GM12878 (cell line): ENCODE data around the gene PLPP1. TPM values are rescaled to one million over a fixed set of nuclear protein-coding genes. Genes with fewer than 3 reads are reported as not detected.

Source experiments
- ATAC-seq: fragments of 200-7000 bp; cut with Tn5 transposase; 3 replicates; pipeline ENCODE4 v1.9.1; 2020; ENCODE audit warnings: mild to moderate bottlenecking, moderate library complexity
- BruUV-seq: library from RNA; stranded (reverse); fragments of 400-500 nt; replicated peaks from 2 replicates; lab custom pipeline; 2021; lab: Mats Ljungman, UMichigan
- CTCF ChIA-PET: fragments of 300-600 bp; sonication (Branson Sonifier 250); formaldehyde crosslinking; extraction: SDS; loops from one replicate; lab custom pipeline; 2021; ENCODE audit warnings: inconsistent platforms; lab: Yijun Ruan, JAX
- POLR2A ChIA-PET: fragments of 350-600 bp; formaldehyde crosslinking; extraction: SDS; loops from one replicate; lab custom pipeline; 2021; ENCODE audit warnings: inconsistent platforms; lab: Charles Lee
- RAD21 ChIA-PET: fragments of 300-600 bp; sonication (Branson Sonifier 250); formaldehyde crosslinking; loops from one replicate; lab custom pipeline; 2023; ENCODE audit warnings: antibody characterized with exemption; ENCODE audit not compliant: unreplicated experiment; lab: Charles Lee
- SMC1A ChIA-PET: fragments of 300-600 bp; sonication (Branson Sonifier 250); formaldehyde crosslinking; loops from one replicate; lab custom pipeline; 2023; ENCODE audit not compliant: unreplicated experiment, uncharacterized antibody; lab: Charles Lee
- DNase-seq: peaks from one replicate; pipeline ENCODE4 v3.0.0-alpha.2; 2011; ENCODE audit warnings: low read depth, low spot score
- FAIRE-seq: peaks from 3 replicates; lab custom pipeline; 2011; peaks lifted over from hg19 to GRCh38; lab: Jason Lieb, UNC
- H2AFZ ChIP-seq: 2 replicates; pipeline ENCODE4 v1.6.0; 2011; ENCODE audit warnings: low read depth, low read length, control low read depth; ENCODE audit not compliant: control insufficient read depth
- H3K27ac ChIP-seq: 2 replicates; pipeline ENCODE4 v1.5.1; 2011; ENCODE audit warnings: control low read depth; ENCODE audit not compliant: control insufficient read depth, insufficient read depth
- H3K27me3 ChIP-seq, 2 experiments: replicated peaks in 1 of 2; 2 replicates each; pipeline versions ENCODE4 v1.6.0 to v1.6.1; 2011; ENCODE audit warnings: low read length in 1 of 2; ENCODE audit not compliant: control insufficient read depth in 2 of 2, insufficient read depth in 2 of 2
- H3K36me3 ChIP-seq, 2 experiments: 2 replicates each; pipeline ENCODE4 v1.5.1; 2011; ENCODE audit warnings: low read length in 1 of 2; ENCODE audit not compliant: control insufficient read depth in 2 of 2, insufficient read depth in 2 of 2
- H3K4me1 ChIP-seq: 2 replicates; pipeline ENCODE4 v1.6.1; 2011; ENCODE audit warnings: mild to moderate bottlenecking, low read length, moderate library complexity, mixed read lengths; ENCODE audit not compliant: control insufficient read depth, insufficient read depth
- H3K4me2 ChIP-seq: 2 replicates; pipeline ENCODE4 v1.6.0; 2011; ENCODE audit warnings: control low read depth; ENCODE audit not compliant: control insufficient read depth, insufficient read depth
- H3K4me3 ChIP-seq: fragments of 200-600 bp; sonication (generic); 2 replicates; pipeline ENCODE4 v1.5.1; 2016
- H3K79me2 ChIP-seq: 2 replicates; pipeline ENCODE4 v1.6.0; 2011; ENCODE audit warnings: low read length; ENCODE audit not compliant: control insufficient read depth, insufficient read depth
- H3K9ac ChIP-seq: 2 replicates; pipeline ENCODE4 v1.8.0; 2011; ENCODE audit warnings: low read length, control low read depth, mixed read lengths; ENCODE audit not compliant: control insufficient read depth, insufficient read depth
- H3K9me3 ChIP-seq: replicated peaks from 3 replicates; pipeline ENCODE4 v1.5.1; 2011; ENCODE audit warnings: mild to moderate bottlenecking, low read length; ENCODE audit not compliant: control insufficient read depth, insufficient read depth
- H4K20me1 ChIP-seq: 2 replicates; pipeline ENCODE4 v1.6.0; 2011; ENCODE audit not compliant: control insufficient read depth, insufficient read depth
- BCLAF1 ChIP-seq: fragments of 450-650 bp; IDR thresholded peaks from 2 replicates; pipeline ENCODE4 v1.6.1; 2017; ENCODE audit warnings: antibody characterized with exemption, mild to moderate bottlenecking, moderate library complexity
- BHLHE40 ChIP-seq, 2 experiments: fragments of 450-650 bp in 1 of 2; IDR thresholded peaks; 2 replicates each; pipeline ENCODE4 v1.6.1; 2011 to 2017; ENCODE audit warnings: low read depth in 2 of 2, borderline replicate concordance in 1 of 2, improper control_type of control experiment in 1 of 2, low read length in 1 of 2, mild to moderate bottlenecking in 1 of 2
- FOXK2 ChIP-seq: fragments of 450-650 bp; IDR thresholded peaks from 2 replicates; pipeline ENCODE4 v1.6.1; 2017; ENCODE audit warnings: mild to moderate bottlenecking, moderate library complexity
- HDAC2 ChIP-seq: fragments of 200-600 bp; sonication (generic); IDR thresholded peaks from 2 replicates; pipeline ENCODE4 v1.6.1; 2017
- IRF3 ChIP-seq: fragments of 450-650 bp; IDR thresholded peaks from 2 replicates; pipeline ENCODE4 v1.6.1; 2014; ENCODE audit warnings: mild to moderate bottlenecking
- JUNB ChIP-seq: IDR thresholded peaks from 2 replicates; pipeline ENCODE4 v1.6.1; 2016; ENCODE audit warnings: antibody characterized with exemption, mild to moderate bottlenecking
- SMC3 ChIP-seq: IDR thresholded peaks from 2 replicates; pipeline ENCODE4 v1.6.1; 2011; ENCODE audit warnings: low read length, improper control_type of control experiment, borderline replicate concordance
- SUZ12 ChIP-seq: fragments of 200-600 bp; sonication (generic); IDR thresholded peaks from one replicate; pipeline ENCODE4 v1.6.1; 2018; ENCODE audit warnings: antibody characterized with exemption, mild to moderate bottlenecking; ENCODE audit not compliant: unreplicated experiment
- USF1 ChIP-seq: IDR thresholded peaks from 2 replicates; pipeline ENCODE4 v1.6.1; 2011; ENCODE audit warnings: borderline replicate concordance, low read depth, mild to moderate bottlenecking, moderate library complexity, mixed read lengths, low read length; ENCODE audit not compliant: insufficient read depth; ENCODE audit errors: extremely low read length
- ZNF274 ChIP-seq: IDR thresholded peaks from one replicate; pipeline ENCODE4 v1.8.0; 2011; ENCODE audit not compliant: insufficient read length, insufficient read depth
- WGBS: methylation state at CpG from one replicate; pipeline ENCODE4 v1.1.6; 2016; ENCODE audit warnings: low lambda C conversion rate; ENCODE audit not compliant: insufficient replicate concordance, insufficient coverage; ENCODE audit errors: missing lambda C conversion rate; 5-methylcytosine and 5-hydroxymethylcytosine counted together
- in situ Hi-C: fragments of 300-500 bp; cut with MboI; formaldehyde crosslinking; loops from 9 replicates; pipeline ENCODE4 v1.14.3; 2018; ENCODE audit warnings: mixed read lengths
- intact Hi-C: fragments of 100-400 bp; cut with micrococcal nuclease; formaldehyde crosslinking; loops from one replicate; pipeline ENCODE4 v1.14.2; 2022; ENCODE audit not compliant: unreplicated experiment
- polyA plus RNA-seq, 11 experiments: library from polyadenylated mRNA; depleted of rRNA in 4 of 11; unstranded in 6 of 11; stranded (reverse) in 5 of 11; fragments of >200 nt; fragmentation: Nextera tagmentation in 4 of 11; fragmentation: Illumina TruSeq in 1 of 11; extraction: Ambion mirVana in 4 of 11; extraction: Trizol in 1 of 11; gene quantifications; 1 replicate in 1 of 11; 2 replicates in 10 of 11; pipeline versions ENCODE4 v1.2.1 to v1.2.3, GENCODE V29; 2011 to 2016; ENCODE audit warnings: inconsistent platforms in 2 of 11, missing spikeins in 2 of 11, low read depth in 1 of 11
- total RNA-seq, 4 experiments: library from RNA; depleted of rRNA in 3 of 4; stranded (reverse); fragments of >200 nt in 3 of 4; fragmentation: Illumina TruSeq in 1 of 4; extraction: Trizol in 1 of 4; gene quantifications; 2 replicates each; pipeline versions ENCODE4 v1.2.1 to v1.2.3, GENCODE V29; 2013 to 2021
- TF ChIP-seq, protein P1 (sequence below): fragments of 450-650 bp; IDR thresholded peaks from 2 replicates; pipeline ENCODE4 v1.6.1; 2017; ENCODE audit warnings: mild to moderate bottlenecking, moderate library complexity
- TF ChIP-seq, protein P2 (sequence below): fragments of 450-650 bp; IDR thresholded peaks from 2 replicates; pipeline ENCODE4 v1.6.1; 2016; ENCODE audit warnings: mild to moderate bottlenecking

Gene PLPP1
- total and polyA plus RNA-seq, 10 of the 15 experiments (the other 5 are each of a cell fraction or from before 2014, with no cell fraction given): 3.0 to 11.3 (median 8.1) TPM

DNA sequence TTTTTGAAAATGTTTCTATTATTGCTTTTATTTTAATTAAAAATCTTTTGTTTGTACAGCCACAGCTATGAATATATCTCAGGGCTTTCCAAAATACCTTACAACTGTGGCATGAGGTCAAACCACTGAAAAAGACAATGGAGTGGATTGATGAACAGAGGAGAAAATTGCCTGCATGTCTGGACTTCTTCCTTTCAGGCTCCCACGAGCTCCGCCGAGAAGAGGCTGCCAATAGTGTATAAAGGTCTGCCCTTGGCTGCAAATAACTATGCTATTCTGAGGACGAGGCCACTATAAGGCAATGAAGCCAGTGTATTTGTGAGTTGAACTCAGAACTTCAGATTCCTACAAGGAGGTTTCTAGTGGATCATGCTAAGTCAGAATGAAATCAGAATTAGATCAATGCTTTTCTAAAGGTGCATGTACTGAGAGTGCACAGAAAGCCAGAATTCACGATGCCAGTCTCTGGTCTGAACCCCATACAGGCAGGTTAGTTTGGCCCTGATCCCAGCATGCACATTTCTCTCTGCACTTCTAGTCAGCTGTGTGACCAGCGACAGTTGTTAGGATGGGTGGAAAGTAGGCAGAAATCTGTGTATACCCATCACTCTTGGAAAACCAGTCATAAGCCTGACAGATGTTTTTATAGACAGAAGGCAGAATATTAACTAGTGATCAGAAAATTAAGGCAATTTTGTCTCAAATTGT is 42.7 kb upstream of the PLPP1 start (continued):
- TF ChIP-seq BHLHE40 (IDR thresholded peaks at IDR 0.05; ENCODE audit: borderline replicate concordance in 1 of 2, low read depth in 2 of 2, low read length in 1 of 2) (no peak), BCLAF1 (no peak)

DNA sequence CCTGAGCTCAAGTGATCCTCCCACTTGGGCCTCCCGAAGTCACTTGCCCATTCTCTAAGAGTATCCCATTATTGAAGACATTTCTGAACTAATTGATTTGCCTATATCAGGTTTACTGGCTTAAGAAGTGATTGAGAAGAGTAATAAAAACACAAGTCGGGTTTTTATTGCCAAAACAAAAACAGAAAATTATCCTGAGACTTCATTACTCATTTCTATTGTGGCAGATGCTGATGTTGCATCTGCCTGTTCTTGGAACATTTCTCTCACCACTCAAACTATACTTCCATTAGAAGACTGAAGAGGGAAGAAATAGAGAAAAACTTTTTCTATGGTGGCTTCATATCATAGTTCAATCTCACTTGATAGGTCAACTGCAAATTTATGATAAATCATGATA is 41.9 kb upstream of the PLPP1 start:
- BruUV-seq: no TSS peak
- Histone ChIP-seq H2AFZ (no peak overlapping the region), H3K79me2 (no peaks in the 10 kb centered on the region), H3K27ac (no peak overlapping the region), H3K4me1 (no peaks in the 10 kb centered on the region; the same call in 1 of the 2 replicates), H3K9me3 (no peaks in the 10 kb centered on the region), H3K4me2 (no peak overlapping the region), H3K9ac (no peak overlapping the region), H3K27me3 (no peaks in the 10 kb centered on the region), H3K36me3 (no peaks in the 10 kb centered on the region), H3K4me3 (no peak overlapping the region), H4K20me1 (no peaks in the 10 kb centered on the region)
- intact Hi-C loops: no loop called here
- POLR2A ChIA-PET: no interaction called here
- 22% methylated on average over 2 of the region's 2 CpGs for WGBS
- ATAC-seq: no peak
- SMC1A ChIA-PET: no interaction called here
- no peak for FAIRE-seq
- in situ Hi-C loops: no loop called here
- CTCF ChIA-PET: no interaction called here
- RAD21 ChIA-PET: no interaction called here
- no peak for DNase-seq
- TF ChIP-seq SMC3: no peak
- TF ChIP-seq, protein P1, sequence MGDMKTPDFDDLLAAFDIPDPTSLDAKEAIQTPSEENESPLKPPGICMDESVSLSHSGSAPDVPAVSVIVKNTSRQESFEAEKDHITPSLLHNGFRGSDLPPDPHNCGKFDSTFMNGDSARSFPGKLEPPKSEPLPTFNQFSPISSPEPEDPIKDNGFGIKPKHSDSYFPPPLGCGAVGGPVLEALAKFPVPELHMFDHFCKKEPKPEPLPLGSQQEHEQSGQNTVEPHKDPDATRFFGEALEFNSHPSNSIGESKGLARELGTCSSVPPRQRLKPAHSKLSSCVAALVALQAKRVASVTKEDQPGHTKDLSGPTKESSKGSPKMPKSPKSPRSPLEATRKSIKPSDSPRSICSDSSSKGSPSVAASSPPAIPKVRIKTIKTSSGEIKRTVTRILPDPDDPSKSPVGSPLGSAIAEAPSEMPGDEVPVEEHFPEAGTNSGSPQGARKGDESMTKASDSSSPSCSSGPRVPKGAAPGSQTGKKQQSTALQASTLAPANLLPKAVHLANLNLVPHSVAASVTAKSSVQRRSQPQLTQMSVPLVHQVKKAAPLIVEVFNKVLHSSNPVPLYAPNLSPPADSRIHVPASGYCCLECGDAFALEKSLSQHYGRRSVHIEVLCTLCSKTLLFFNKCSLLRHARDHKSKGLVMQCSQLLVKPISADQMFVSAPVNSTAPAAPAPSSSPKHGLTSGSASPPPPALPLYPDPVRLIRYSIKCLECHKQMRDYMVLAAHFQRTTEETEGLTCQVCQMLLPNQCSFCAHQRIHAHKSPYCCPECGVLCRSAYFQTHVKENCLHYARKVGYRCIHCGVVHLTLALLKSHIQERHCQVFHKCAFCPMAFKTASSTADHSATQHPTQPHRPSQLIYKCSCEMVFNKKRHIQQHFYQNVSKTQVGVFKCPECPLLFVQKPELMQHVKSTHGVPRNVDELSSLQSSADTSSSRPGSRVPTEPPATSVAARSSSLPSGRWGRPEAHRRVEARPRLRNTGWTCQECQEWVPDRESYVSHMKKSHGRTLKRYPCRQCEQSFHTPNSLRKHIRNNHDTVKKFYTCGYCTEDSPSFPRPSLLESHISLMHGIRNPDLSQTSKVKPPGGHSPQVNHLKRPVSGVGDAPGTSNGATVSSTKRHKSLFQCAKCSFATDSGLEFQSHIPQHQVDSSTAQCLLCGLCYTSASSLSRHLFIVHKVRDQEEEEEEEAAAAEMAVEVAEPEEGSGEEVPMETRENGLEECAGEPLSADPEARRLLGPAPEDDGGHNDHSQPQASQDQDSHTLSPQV: no peak
- TF ChIP-seq FOXK2: no peak
- no peak for TF ChIP-seq IRF3
- no peak for TF ChIP-seq ZNF274
- TF ChIP-seq SUZ12: no peak
- no peak for TF ChIP-seq HDAC2
- no peak for TF ChIP-seq JUNB
- TF ChIP-seq, protein P2, sequence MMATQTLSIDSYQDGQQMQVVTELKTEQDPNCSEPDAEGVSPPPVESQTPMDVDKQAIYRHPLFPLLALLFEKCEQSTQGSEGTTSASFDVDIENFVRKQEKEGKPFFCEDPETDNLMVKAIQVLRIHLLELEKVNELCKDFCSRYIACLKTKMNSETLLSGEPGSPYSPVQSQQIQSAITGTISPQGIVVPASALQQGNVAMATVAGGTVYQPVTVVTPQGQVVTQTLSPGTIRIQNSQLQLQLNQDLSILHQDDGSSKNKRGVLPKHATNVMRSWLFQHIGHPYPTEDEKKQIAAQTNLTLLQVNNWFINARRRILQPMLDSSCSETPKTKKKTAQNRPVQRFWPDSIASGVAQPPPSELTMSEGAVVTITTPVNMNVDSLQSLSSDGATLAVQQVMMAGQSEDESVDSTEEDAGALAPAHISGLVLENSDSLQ: no peak
- TF ChIP-seq USF1: no peak
